Activated CD8-positive, alpha-beta memory T cell treated with anti-CD3 and anti-CD28 coated beads, Interleukin-2, amount 50 U/mL, for 4 hours (primary cell): ENCODE results near the gene SLAMF6.
"Not testable (repeated sequence)": the region's sequence is repeated elsewhere in the genome, so short reads cannot be mapped to it uniquely, and the experiment has no call there.

ENCODE experiments used
- DNase-seq: peaks from one replicate; pipeline ENCODE4 v3.0.0-alpha.2; 2020

Gene SLAMF6

GRCh38 chr1:160541622-160542302, 18.7 kb upstream of the SLAMF6 start:
- DNase-seq = no peak

DNA sequence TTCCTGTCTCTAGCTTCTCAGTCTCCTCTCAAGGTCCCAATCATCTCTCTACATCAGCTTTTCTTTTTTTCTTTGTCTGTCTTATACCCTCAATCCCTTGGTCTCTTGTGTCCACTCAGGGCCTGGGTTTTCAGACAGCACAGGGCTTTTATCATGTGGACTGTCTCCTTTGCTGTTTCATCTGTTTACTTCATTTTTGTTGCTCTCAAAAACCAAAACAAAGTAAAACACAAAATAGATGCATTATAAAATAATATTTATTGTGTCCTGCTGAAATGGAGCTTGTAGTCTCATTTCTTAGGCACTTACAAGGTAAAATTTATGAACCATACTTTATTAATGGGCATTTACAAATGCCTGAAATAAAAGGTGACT, 17.8 kb upstream of the SLAMF6 start:
- no peak for DNase-seq

DNA sequence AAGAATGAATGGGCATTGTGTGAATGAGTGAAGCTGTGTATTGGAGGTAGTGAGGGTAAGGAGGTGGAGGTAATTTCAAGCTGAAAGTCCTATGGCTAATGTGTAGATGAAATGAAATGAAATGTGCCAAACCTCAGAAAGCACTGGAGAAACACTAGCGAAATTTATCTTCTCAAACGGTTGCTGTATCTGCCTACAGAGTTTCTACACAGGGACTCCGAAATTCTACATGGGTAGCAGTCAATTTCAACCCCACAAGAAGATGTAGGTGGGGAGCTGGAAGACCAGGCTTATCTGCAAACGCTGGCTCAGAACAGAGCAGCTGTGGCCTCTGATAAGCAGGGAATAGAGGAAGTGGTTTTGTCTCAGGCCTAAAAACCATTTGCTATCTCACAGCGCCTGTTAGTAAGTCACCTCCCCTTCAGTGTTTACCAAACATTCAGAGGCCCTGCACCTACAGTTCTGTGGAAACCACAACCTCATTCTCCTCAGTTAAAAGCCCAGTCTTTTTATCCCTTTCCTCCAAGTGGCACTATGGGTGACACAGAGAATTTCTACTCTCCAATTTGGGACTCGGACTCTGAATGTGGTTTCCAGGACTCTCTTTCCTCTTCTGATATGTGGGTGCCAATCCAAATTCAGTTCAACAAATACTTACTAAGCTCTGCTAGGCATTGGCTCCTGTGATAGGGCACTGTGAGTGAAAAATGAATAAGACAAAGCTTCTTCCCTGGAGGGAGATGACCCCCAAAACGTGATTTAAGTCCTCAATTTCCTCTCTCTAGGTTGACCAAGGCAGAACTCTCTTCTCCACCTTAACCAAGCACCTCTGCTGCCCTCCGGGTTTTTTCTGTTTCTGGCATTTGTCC, 17.2 kb upstream of the SLAMF6 start:
- DNase-seq = peak; percentile 34

DNA sequence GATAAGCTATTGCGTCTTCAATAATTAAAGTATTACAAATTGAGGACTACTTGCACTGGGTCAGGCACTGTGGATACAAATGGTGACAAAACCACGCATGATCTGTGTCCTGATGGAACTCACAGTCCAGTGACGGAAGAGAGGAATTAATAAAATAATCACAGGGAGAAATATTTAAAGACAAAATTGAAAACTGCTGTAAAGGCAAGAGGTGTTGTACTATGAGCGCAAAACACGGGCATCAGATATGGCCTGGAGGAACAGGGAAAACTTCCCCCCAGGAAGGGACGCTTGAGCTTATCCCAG, 16.6 kb upstream of the SLAMF6 start:
- no peak for DNase-seq

DNA sequence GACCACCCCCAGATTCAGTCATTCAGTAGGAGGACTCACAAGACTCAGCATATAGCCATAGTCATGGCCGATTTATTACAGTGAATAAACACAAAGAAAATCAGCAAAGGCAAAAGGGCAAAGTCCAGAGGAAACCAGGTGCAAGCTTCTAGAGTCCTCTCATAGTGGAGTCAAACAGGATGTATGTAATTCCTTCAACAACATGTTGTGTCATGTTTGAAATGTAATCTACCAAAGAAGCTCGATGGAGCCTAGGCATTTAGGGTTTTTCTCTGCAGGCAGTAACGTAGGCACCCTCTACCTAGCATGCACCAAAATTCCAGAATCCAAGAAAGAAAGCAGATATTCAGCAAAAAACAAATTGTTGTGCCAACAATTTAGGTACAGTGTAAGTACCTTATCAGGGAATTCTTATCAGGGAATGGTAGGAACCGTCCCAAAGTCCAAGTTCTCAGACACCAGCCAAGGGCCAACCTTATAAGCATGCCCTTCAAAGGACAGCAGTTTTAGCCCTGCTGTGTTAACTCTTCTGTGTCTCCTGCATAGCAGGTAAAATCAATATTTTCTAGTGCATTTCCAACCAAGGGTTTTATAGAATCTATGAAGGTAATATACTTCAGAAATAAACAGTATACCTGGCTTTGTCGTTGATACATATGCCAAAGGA, 16.1 kb upstream of the SLAMF6 start:
- no peak for DNase-seq

GRCh38 chr1:160537714-160538665, 14.9 kb upstream of the SLAMF6 start:
- DNase-seq = no peak

DNA sequence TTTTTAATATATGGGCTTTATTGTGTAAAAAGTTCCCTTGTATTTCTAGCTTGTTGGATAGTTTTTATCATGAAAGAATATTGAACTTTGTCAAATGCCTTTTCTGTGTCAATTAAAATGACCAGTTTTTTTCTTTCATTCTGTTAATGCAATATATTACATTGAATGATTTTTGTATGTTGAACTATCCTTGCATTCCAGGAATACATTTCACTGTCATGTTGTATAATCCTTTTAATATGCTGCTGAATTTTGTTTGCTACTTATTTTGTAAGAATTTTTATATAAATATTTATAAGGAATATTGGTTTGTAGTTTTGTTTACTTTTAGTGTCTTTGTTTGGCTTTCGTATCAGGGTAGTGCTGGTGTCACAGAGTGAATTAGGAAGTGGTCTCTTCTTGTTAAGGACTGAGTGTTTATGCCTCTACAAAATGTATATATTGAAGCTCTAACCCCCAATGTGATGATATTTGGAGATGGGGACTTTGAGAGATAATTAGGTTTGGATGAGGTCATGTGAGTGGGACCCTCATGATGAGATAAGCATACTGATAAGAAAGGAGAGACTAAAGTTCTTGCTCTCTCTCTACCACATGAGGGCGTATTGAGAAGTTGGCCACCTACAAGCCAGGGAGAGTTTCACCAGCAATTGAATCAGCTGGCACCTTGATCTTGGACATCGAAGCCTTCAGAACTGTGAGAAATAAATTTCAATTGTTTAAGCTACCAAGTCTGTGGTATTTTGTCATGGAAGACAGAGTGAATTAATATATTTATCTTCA, 12.0 kb upstream of the SLAMF6 start:
- no peak for DNase-seq

GRCh38 chr1:160532557-160532813, 9.4 kb upstream of the SLAMF6 start:
- DNase-seq = not testable (repeated sequence)

DNA sequence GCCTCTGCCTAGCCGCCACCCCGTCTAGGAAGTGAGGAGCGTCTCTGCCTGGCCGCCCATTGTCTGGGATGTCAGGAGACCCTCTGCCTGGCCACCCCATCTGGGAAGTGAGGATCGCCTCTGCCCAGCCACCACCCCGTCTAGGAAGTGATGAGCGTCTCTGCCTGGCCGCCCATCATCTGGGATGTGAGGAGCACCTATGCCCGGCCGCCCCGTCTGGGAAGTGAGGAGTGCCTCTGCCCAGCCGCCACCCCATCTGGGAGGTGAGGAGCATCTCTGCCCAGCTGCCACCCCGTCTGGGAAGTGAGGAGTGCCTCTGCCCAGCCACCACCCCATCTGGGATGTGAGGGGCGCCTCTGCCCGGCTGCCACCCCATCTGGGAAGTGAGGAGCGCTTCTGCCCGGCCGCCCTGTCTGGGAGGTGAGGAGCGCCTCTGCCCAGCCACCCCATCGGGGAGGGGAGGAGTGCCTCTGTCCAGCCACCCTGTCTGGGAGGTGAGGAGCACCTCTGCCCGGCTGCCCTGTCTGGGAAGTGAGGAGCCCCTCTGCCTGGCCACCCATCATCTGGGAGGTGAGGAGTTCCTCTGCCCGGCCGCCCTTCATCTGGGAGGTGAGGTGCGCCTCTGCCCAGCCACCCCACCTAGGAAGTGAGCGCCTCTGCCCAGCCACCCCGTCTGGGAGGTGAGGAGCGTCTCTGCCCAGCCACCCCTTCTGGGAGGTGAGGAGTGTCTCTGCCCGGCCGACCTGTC, 8.9 kb upstream of the SLAMF6 start:
- DNase-seq = not testable (repeated sequence)

GRCh38 chr1:160529401-160529952, 6.4 kb upstream of the SLAMF6 start:
- not testable (repeated sequence) for DNase-seq

DNA sequence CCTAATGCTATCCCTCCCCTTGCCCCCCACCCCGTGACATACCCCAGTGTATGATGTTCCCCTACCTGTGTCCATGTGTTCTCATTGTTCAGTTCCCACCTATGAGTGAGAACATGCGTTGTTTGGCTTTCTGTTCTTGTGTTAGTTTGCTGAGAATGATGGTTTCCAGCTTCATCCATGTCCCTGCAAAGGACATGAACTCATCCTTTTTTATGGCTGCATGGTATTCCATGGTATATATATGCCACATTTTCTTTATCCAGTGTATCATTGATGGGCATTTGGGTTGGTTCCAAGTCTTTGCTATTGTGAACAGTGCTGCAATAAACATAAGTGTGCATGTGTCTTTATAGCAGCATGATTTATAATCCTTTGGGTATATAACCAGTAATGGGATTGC, 734 bp upstream of the SLAMF6 start:
- DNase-seq = not testable (repeated sequence)

- DNase-seq = no peak
These were observed 919 bp downstream of the SLAMF6 start for GRCh38 chr1:160522136-160522535.

DNA sequence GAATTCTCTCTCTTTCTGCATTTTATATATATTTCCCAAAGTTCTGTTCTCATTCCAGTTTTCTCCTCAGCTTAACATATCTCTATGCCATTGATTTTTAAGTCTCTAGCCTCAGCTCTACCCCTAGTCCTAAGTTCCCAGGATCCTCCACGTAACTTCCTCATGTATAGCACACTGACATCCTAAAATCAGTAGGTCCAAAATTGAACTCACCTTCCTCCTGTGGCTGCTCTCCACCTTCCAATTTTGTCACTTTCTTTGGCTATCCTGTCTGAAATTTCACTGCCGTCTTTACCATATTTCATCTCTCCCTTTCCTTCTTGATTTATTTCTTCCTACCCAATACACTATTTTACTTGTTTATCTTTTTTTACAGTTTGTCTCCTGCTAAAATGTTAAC, 1.5 kb downstream of the SLAMF6 start:
- no peak for DNase-seq

- no peak for DNase-seq
These were observed 2.1 kb downstream of the SLAMF6 start for GRCh38 chr1:160520999-160521398.

- no peak for DNase-seq
These were observed 2.5 kb downstream of the SLAMF6 start for GRCh38 chr1:160520582-160520981.

GRCh38 chr1:160519642-160520435, 3.2 kb downstream of the SLAMF6 start:
- DNase-seq = no peak

GRCh38 chr1:160517519-160517918, 5.5 kb downstream of the SLAMF6 start:
- DNase-seq = not testable (repeated sequence)

GRCh38 chr1:160515908-160516307, 7.1 kb downstream of the SLAMF6 start:
- DNase-seq = not testable (repeated sequence)

- DNase-seq = no peak
These were observed 18.4 kb downstream of the SLAMF6 start for GRCh38 chr1:160504651-160505050.

DNA sequence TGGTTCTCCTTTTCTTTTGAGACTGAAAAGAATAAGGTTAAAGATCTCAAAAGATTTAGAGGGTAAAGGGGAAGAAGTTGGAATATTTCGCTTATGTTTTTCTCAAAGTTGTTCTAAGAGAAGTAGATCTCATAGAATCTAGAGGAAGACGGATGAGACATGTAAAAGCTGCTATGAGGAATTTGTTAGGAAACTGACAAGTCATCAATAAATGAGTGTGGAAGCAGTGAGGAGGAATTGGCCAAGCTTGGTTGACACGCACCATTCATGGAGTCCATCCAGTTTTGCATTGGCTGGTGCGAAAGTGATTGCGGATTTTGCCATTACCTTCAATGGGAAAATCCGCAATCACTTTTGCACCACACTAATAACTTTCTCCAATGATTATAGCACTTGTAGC, 20.0 kb downstream of the SLAMF6 start:
- DNase-seq = no peak
